WERI-Rb-1 (cell line): Measurements from ENCODE around the gene EIF4EBP3.

Experiments used
- DNase-seq: peaks from one replicate; pipeline ENCODE4 v3.0.0-alpha.2; 2020
- H3K27ac ChIP-seq: fragments of 250-450 bp; sonication (Bioruptor Pico); 2 replicates; pipeline ENCODE4 v1.5.1; 2020; ENCODE audit warnings: mild to moderate bottlenecking, moderate library complexity
- H3K27me3 ChIP-seq: fragments of 250-450 bp; sonication (Bioruptor Pico); 2 replicates; pipeline ENCODE4 v1.5.1; 2021; ENCODE audit warnings: mild to moderate bottlenecking, low read depth, moderate library complexity; ENCODE audit not compliant: insufficient read depth, severe bottlenecking
- H3K36me3 ChIP-seq: fragments of 250-450 bp; sonication (Bioruptor Pico); 2 replicates; pipeline ENCODE4 v1.5.1; 2020; ENCODE audit warnings: mild to moderate bottlenecking, moderate library complexity
- H3K4me3 ChIP-seq: 2 replicates; pipeline ENCODE4 v1.5.1; 2011; ENCODE audit warnings: low read depth, mild to moderate bottlenecking, control low read depth, low read length
- H3K9me3 ChIP-seq: fragments of 250-450 bp; sonication (Bioruptor Pico); 2 replicates; pipeline ENCODE4 v1.5.1; 2021; ENCODE audit warnings: mild to moderate bottlenecking, moderate library complexity; ENCODE audit not compliant: severe bottlenecking
- CTCF ChIP-seq: IDR thresholded peaks from 2 replicates; pipeline ENCODE4 v1.5.1; 2011; ENCODE audit warnings: low read depth, mild to moderate bottlenecking, control low read depth, inconsistent platforms, low read length

EIF4EBP3 gene

DNA sequence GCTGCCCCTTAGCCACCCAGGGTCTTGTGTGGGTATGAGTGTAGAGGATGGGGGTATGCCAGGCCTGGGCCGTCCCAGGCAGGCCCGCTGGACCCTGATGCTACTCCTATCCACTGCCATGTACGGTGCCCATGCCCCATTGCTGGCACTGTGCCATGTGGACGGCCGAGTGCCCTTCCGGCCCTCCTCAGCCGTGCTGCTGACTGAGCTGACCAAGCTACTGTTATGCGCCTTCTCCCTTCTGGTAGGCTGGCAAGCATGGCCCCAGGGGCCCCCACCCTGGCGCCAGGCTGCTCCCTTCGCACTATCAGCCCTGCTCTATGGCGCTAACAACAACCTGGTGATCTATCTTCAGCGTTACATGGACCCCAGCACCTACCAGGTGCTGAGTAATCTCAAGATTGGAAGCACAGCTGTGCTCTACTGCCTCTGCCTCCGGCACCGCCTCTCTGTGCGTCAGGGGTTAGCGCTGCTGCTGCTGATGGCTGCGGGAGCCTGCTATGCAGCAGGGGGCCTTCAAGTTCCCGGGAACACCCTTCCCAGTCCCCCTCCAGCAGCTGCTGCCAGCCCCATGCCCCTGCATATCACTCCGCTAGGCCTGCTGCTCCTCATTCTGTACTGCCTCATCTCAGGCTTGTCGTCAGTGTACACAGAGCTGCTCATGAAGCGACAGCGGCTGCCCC, 19.8 kb downstream of the EIF4EBP3 start:
- H3K36me3 ChIP-seq = peaks cover 29% of the 10 kb centered on the region
- TF ChIP-seq CTCF = no peak

GRCh38 chr5:140567871-140568270, 20.4 kb downstream of the EIF4EBP3 start:
- peaks cover 25% of the 10 kb centered on the region for H3K36me3 ChIP-seq
- H3K27me3 ChIP-seq = no peaks in the 10 kb centered on the region
- H3K27ac ChIP-seq = no peak overlapping the region
- H3K4me3 ChIP-seq = no peak overlapping the region
- no peak for TF ChIP-seq CTCF
- DNase-seq = no peak
- no peaks in the 10 kb centered on the region for H3K9me3 ChIP-seq

More for the DNA sequence above, 19.8 kb downstream of the EIF4EBP3 start:
- H3K27ac ChIP-seq = no peak overlapping the region
- no peaks in the 10 kb centered on the region for H3K9me3 ChIP-seq
- no peaks in the 10 kb centered on the region for H3K27me3 ChIP-seq
- no peak overlapping the region for H3K4me3 ChIP-seq
- no peak for DNase-seq

DNA sequence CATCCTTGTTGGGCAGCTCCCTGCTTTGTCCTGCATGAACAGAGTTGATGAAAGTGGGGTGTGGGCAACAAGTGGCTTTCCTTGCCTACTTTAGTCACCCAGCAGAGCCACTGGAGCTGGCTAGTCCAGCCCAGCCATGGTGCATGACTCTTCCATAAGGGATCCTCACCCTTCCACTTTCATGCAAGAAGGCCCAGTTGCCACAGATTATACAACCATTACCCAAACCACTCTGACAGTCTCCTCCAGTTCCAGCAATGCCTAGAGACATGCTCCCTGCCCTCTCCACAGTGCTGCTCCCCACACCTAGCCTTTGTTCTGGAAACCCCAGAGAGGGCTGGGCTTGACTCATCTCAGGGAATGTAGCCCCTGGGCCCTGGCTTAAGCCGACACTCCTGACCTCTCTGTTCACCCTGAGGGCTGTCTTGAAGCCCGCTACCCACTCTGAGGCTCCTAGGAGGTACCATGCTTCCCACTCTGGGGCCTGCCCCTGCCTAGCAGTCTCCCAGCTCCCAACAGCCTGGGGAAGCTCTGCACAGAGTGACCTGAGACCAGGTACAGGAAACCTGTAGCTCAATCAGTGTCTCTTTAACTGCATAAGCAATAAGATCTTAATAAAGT, 21.1 kb downstream of the EIF4EBP3 start:
- H3K36me3 ChIP-seq = peaks cover 25% of the 10 kb centered on the region
- H3K27ac ChIP-seq = no peak overlapping the region
- no peak for DNase-seq
- TF ChIP-seq CTCF = no peak
- no peak overlapping the region for H3K4me3 ChIP-seq
- no peaks in the 10 kb centered on the region for H3K27me3 ChIP-seq
- H3K9me3 ChIP-seq = no peaks in the 10 kb centered on the region

- no peak overlapping the region for H3K27ac ChIP-seq
- TF ChIP-seq CTCF = no peak
- H3K27me3 ChIP-seq = no peaks in the 10 kb centered on the region
- H3K9me3 ChIP-seq = no peaks in the 10 kb centered on the region
- DNase-seq = no peak
- H3K4me3 ChIP-seq = no peak overlapping the region
- peaks cover 25% of the 10 kb centered on the region for H3K36me3 ChIP-seq
Observed at GRCh38 chr5:140569197-140569596, 21.7 kb downstream of the EIF4EBP3 start.

- no peak overlapping the region for H3K4me3 ChIP-seq
- H3K36me3 ChIP-seq = peaks cover 25% of the 10 kb centered on the region
- no peak for DNase-seq
- no peaks in the 10 kb centered on the region for H3K9me3 ChIP-seq
- no peak for TF ChIP-seq CTCF
- H3K27me3 ChIP-seq = no peaks in the 10 kb centered on the region
- no peak overlapping the region for H3K27ac ChIP-seq
Observed at GRCh38 chr5:140570058-140570457, 22.6 kb downstream of the EIF4EBP3 start.

GRCh38 chr5:140570488-140570887, 23.0 kb downstream of the EIF4EBP3 start:
- peaks cover 25% of the 10 kb centered on the region for H3K36me3 ChIP-seq
- no peaks in the 10 kb centered on the region for H3K9me3 ChIP-seq
- no peak for DNase-seq
- no peak overlapping the region for H3K4me3 ChIP-seq
- no peak for TF ChIP-seq CTCF
- H3K27me3 ChIP-seq = no peaks in the 10 kb centered on the region
- no peak overlapping the region for H3K27ac ChIP-seq
